Stimulated activated CD4-positive, alpha-beta T cell treated with anti-CD3 and anti-CD28 coated beads, Interleukin-1b, Interleukin-23, amount 100 ng/mL, for 4 hours (primary cell): ENCODE results near the gene FKBP8.
"Not testable (repeated sequence)": the region's sequence is repeated elsewhere in the genome, so short reads cannot be mapped to it uniquely, and the experiment has no call there.

Source experiments
- DNase-seq, 2 donors: peaks; one replicate each; pipeline ENCODE4 v3.0.0-alpha.2; 2020; ENCODE audit warnings: low read depth in 2 of 2

FKBP8 gene

GRCh38 chr19:18558604-18559003 is 15.2 kb upstream of the FKBP8 start:
- DNase-seq = no peak

- no peak for DNase-seq
Observed at GRCh38 chr19:18558202-18558555, 14.8 kb upstream of the FKBP8 start.

- peak; percentile 91 to 96 for DNase-seq
Observed at GRCh38 chr19:18557411-18558201, 14.2 kb upstream of the FKBP8 start, which contains the start of gene KXD1. TSS of gene KXD1 (plus strand) at chr19:18557870. CDS start at chr19:18562057, 4,187 bp downstream.

- DNase-seq = no peak
Observed at GRCh38 chr19:18551631-18552030, 8.3 kb upstream of the FKBP8 start.

GRCh38 chr19:18543814-18544475 is 572 bp upstream of the FKBP8 start:
- peak; percentile 39 to 60 for DNase-seq

GRCh38 chr19:18541992-18542940 is 1.1 kb downstream of the FKBP8 start:
- no peak for DNase-seq

- DNase-seq = no peak
Observed at GRCh38 chr19:18541258-18541991, 1.9 kb downstream of the FKBP8 start.

- DNase-seq = not testable (repeated sequence)
Observed at GRCh38 chr19:18540200-18540599, 3.2 kb downstream of the FKBP8 start.

GRCh38 chr19:18539372-18539771 is 4.0 kb downstream of the FKBP8 start:
- no peak for DNase-seq

GRCh38 chr19:18538115-18538514 is 5.3 kb downstream of the FKBP8 start:
- no peak for DNase-seq

- no peak for DNase-seq
Observed at GRCh38 chr19:18537431-18537830, 5.9 kb downstream of the FKBP8 start.

- DNase-seq = no peak
Observed at GRCh38 chr19:18536475-18536874, 6.9 kb downstream of the FKBP8 start.

GRCh38 chr19:18533058-18533457 is 10.3 kb downstream of the FKBP8 start:
- no peak for DNase-seq

- no peak for DNase-seq
Observed at GRCh38 chr19:18532168-18532890, 11.0 kb downstream of the FKBP8 start.

- no peak for DNase-seq
Observed at GRCh38 chr19:18531485-18531884, 11.9 kb downstream of the FKBP8 start.

- DNase-seq = no peak
Observed at GRCh38 chr19:18529782-18530181, 13.6 kb downstream of the FKBP8 start.

- no peak for DNase-seq
Observed at GRCh38 chr19:18526316-18526715, 17.1 kb downstream of the FKBP8 start.

- no peak for DNase-seq
Observed at GRCh38 chr19:18523841-18524240, 19.5 kb downstream of the FKBP8 start.

GRCh38 chr19:18522862-18523440 is 20.4 kb downstream of the FKBP8 start:
- not testable (repeated sequence) for DNase-seq

GRCh38 chr19:18522124-18522861 is 21.1 kb downstream of the FKBP8 start:
- DNase-seq = peak; percentile 100
